UCSD-AML1 (cell line): ENCODE measurements around the gene CACHD1.
"Not testable (repeated sequence)": the region's sequence is repeated elsewhere in the genome, so short reads cannot be mapped to it uniquely, and the experiment has no call there.

Experiments used
- DNase-seq: peaks from one replicate; lab custom pipeline; 2025; ENCODE audit not compliant: unreplicated experiment; lab: John Stamatoyannopoulos, UW

Gene CACHD1

DNA sequence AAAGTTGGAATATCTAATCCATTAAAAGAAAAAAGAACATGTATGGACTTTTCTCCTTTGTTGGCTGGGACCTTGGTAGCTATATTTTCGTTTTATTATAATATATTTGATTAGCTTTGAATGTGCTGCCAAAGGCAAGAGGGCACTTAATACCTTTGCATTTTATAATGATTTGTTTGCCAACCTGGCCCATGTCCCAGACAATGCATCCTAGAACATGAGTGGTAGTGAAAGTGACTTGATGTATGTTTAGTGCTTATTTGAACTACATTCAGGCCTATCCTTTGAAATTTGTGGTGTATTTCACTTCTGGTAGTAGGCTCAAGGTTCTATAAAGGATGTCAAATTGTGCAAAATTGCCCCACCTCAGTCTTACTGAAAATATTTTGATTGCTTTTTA lies 25.9 kb downstream of the CACHD1 start:
- DNase-seq: no peak

DNA sequence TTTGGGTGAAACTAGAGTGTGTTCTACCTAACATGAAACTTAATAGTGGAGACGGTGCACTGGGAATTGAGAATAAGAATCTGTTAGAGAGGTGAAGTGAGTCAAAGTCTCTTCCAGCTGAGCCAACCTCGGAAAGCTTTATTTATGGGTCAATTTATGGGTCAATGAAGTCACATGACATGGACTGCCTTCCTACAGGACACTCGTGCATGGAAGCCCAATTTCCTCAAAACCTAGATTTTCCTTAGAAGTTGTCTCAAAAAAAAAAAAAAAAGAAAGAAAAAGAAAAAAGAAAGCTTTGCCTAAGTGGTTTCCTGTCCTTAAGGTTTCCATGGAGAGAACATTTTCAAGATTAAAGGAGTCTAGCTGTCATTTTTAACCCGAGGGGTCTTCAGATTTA lies 26.7 kb downstream of the CACHD1 start:
- DNase-seq: no peak

- DNase-seq: no peak
These were observed 27.4 kb downstream of the CACHD1 start for GRCh38 chr1:64497088-64497883.

DNA sequence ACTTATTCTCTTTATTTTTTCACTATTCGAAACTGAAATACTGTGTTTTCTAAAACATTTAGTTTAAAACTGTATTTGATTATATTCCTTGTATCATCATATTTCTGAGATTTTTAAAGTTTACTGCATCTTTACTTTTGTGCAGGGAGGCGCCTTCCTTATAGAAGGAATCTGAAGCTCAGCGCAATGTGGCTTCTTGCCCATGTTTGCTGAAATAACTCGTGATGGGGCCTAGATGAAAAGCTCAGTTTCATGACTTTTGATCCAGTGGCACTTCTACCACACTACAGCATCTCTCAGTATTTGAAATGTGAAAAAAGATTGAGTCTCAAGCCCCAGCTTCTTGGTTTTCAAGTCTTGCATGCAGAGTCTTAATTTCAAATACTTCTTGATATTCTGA lies 28.4 kb downstream of the CACHD1 start:
- no peak for DNase-seq

DNA sequence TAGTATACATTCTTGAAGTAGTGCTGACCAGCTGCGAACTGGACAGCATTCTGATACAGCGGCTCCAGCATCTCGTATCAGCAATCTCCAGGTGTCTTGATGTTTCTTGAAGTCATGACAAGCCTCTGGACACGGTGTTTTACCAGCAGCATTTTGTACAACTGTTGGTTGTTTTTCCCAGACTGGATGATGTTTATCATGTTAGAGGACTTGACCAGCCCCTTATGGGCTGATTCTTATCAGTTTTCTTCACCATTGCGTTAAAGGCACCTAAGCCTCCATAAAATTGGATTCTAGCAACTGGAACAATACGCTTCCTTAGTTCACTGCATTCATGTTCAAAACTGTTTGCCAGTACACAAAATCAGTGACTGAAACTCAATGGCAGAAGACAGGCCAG lies 29.1 kb downstream of the CACHD1 start:
- DNase-seq: no peak

GRCh38 chr1:64499966-64500365 lies 30.0 kb downstream of the CACHD1 start:
- DNase-seq: no peak

GRCh38 chr1:64502083-64502482 lies 32.2 kb downstream of the CACHD1 start:
- DNase-seq: no peak

DNA sequence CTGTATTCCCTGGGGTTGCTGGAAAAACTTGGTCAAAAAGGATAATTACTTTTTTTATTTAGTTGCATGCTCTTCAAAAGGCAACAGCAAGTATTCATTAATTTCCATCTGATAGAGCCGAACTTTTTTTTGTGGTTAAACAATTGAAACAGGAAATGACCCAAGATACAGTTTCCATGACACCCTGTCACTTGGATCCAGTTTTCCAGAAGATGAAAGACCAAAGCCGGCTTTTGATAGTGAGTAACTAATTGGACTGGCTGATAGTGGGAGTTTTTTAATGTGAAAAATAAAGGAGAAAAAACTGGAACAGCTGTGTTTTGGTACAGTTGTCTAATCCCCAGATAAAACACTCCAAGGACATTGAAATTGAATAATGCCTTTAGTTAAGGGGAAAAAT lies 33.0 kb downstream of the CACHD1 start:
- no peak for DNase-seq

DNA sequence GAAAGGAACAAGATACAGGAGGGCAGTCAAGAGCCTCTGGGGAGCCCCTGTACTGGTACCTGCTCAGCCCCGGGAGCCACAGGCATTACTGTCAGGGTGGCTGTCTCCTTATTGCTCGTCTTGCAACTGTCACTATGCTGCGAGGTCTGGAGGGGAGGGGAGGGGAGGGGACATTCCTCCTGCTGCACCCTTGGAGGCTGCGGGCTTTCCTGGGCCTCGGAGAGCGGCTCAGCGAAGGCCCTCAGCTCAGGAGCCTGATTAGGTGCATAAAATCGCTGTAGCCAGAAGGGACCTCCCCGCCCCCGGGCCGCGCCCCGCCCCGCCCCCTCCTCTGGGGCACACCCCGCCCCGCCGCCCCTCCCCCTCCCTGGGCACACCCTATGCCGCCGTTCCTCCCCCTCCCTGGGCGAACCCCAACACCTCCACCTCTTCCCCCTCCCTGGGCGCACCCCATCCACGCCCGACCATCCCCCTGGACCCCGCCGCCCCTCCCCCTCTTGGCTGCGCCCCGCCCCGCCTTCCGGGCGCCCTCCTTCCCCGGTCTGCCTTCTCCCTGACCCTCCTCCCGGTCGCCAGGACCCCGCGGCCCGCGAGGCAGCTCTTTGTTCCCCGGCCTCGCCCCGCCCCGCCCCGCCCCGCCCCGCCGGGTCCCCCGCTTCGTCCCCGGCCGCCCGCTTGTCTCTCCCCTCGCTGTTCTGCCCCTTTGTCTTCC lies 35.5 kb downstream of the CACHD1 start:
- no peak for DNase-seq

GRCh38 chr1:64505944-64506655 lies 36.2 kb downstream of the CACHD1 start:
- DNase-seq: no peak

DNA sequence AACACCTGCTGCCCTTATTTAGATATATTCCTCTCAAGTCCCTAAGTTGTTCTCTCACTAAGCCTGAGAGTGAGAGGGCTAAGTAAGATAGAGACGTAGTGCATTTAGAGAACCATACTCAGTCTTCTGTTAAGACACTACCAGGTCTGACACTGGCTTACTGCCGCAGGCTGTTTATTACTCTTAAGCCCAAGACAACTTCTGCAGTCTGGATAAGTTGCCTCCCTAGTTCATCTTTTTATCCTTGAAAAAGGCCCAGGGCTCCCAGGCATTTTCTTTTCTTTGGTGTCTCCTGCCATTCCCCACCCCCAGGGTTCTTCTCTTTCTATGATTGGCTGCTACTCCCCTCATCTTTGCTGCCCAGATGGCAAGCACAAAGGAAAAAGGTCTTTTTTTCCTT lies 38.7 kb downstream of the CACHD1 start:
- DNase-seq: no peak

DNA sequence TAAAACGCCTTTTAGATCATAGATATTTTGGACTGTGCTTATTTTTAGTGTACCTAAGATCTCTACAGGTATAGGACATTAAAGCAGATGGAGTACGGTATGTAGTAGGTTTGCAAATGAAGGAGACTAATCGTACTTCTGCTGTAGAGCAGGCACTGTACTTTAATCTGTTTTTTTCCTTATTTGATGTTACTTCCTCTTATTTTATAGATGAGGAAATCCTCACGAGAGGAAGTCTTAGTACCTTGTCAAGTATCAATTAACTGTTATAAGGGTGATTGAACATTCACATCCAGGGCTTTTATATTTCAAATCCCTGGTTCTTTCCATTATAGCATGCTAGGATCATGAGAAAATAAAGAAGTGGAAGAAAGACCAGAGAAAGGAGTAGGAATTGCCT lies 41.1 kb downstream of the CACHD1 start:
- no peak for DNase-seq

- not testable (repeated sequence) for DNase-seq
These were observed 42.3 kb downstream of the CACHD1 start for GRCh38 chr1:64512206-64512605.

DNA sequence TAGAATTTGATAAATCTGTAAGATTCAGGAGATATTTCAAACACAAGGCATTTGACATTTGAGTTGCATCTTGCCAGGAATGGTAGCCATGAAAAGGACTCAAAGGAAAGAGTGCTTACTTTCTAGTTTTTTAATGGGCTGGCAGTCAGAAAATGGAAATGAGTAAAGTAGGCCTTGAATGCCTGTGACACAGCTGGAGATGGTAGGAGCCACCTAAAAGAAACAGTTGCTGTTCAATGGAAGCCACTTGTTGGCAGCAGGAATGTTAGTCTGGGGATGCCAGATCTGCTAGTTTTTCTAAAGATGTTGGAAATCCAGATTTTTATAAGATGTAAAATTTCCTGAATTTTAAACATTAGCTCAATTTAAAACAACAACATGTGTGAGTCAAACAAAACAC lies 43.6 kb downstream of the CACHD1 start:
- DNase-seq: no peak

DNA sequence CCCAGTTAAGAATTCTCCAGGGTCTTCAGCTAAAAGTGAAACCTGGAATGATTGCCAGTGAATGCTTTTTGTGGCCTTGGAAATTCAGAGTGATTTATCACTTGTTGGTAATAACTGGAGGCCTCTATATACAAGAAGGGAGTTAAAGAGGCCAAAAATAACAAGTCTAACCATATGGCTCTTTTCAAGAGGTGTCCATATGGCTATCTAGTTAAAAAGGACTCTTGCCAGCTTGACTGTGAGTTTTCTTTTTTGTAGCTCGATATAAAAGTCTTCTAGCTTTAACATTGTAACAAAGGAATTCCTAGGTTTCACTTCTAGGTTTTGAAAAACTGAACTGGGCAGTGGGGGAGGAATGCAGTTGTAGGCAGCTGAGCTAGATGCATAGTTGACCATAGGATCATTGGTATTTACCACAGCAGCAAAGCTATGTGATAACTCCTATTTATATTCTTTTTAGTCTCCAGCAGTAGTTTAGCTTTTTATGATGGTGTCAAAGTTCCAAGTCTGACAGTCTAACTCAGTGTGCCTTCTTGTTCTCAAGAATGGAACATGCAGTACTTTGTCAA lies 44.4 kb downstream of the CACHD1 start:
- no peak for DNase-seq

DNA sequence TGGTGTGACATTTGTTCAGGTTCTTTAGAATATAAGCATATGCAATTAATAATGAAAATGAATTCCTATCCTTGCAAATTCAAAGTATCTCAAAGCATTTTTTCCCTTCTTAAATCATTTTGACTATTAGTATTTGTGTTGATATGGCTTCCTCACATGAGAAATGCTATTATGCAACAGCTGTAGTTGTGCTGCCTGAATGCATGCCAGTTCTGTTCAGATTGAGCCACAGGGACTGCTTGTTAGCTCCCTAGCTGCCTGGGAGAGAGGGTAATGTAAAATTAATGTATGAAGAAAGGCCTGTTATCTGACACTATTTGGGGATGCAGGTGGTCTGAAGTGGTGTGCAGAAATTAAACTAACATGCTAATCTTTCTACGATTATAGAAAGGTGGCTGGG lies 45.5 kb downstream of the CACHD1 start:
- no peak for DNase-seq

DNA sequence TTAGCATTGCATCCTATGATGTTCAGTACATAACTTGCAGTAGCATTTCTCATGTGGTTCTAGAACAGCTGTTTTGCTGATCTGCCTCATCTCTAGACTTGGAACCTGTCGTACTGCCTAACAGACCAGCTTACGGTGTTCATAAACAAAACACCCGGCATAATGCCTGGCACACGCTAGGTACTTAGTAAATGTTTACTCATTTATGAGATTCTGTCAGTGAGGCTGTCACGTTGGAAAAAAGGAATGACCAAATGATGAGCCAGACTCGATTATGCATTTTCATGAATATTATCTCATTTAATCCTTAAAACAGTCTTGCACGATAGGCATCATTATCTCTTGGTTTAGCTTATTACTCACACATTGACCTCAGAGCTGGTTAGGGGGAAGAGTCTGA lies 46.4 kb downstream of the CACHD1 start:
- no peak for DNase-seq

DNA sequence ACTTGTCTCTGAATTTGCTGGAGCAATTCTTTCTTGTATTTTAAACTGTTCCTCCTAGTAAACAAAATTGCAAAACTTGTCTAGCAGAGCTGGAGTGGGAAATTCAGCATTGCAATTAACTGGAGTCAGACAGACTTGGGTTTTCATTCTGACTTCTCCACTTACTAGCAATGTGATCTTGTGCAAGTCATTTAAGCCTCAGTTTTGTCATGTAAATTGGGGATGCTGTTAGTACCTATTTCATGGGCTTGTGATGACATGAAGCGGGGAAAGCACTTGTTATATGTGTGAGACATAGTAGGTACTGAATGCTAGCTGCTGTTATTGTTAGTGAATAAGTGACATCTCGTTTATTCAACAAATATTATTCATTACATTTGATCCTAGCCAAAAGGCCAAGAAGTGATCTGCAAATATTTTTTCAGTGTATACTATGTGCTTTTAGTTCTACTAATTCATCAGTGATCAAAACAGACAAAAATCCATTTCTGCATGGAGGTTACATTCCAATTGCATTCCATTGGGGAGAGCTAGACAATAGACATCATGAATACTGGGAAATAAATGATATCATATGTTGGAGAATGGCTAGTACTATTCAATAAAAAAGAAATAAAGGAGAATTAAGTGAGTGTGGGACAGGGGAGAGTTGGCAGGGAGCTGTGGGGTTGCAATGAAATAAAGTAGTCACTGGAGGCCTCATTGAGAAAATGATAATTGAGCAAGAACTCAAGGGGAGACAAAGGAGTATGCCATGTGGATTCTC lies 47.1 kb downstream of the CACHD1 start:
- no peak for DNase-seq

DNA sequence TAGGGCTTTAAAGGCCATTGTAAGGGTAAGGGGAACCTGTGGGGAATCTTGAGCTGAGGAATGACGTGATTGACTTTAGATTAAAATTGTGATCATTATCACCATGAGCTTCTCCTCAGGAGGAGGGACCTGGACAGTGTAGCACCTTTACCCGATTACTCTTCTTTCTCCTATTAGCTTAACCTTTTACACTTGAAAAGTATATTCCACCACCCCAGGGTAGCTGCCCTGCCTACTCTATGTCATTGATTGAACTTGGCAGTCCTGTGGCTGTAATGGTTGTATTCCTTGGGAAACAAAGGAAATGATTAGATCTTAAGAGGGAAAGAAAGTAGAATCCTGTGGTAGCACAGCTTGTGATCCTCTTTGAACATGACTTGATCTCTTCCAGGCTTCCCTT lies 47.7 kb downstream of the CACHD1 start:
- DNase-seq: no peak

- no peak for DNase-seq
These were observed 49.0 kb downstream of the CACHD1 start for GRCh38 chr1:64518692-64519481.
